Inflammatory macrophage treated with lipopolysaccharide for 1 hour (primary cell): ENCODE data around the gene KCTD7.
A peak's percentile ranks its signal among the peaks of the same experiment; 100 is the strongest.
"Not testable (repeated sequence)": the region's sequence is repeated elsewhere in the genome, so short reads cannot be mapped to it uniquely, and the experiment has no call there.

Experiments used
- DNase-seq, 2 donors: peaks; one replicate each; pipeline ENCODE4 v3.0.0-alpha.2; 2020 to 2022

Gene KCTD7

DNA sequence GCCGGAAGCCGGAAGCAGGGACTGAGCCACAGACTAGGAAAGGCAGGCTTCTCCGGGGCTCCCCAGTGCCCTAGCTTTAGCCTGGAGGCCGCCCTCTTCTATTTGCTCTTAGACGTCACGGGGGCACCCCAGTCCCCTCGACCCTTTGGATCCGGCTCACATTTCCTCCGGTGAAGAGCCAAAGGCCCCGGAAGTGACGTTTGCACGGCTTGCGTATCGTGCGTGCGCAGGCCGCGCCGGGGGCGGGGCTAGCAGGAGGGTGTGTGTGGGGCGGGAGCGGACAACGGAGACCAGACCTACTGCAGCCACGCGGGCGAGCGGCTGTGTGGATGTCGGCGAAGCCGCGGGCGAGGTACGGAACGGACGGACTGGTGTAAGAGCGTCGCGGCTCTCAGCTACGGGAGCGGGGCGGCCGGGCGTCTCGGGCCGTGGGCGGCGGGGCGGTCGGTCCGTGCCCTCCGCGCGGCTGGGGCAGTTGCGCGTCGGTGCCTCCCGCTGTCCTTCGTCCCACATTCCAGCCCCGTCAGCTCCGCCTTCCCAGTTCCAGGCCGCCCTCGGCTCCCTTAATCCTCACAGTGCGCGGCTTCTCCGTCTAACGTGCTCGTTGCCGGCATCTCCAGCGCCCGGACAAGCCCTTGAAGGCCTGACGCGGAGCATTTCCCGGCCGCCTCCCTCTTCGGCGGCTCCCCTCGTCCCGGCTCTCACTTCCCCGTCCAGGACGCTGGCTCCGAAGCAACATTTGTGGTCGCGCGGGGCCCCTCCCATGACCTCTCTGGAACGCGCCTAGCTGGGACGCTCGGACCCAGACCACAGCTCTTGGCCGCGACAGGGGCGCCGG, 25.8 kb downstream of the KCTD7 start:
- DNase-seq, result peak; percentile 99

DNA sequence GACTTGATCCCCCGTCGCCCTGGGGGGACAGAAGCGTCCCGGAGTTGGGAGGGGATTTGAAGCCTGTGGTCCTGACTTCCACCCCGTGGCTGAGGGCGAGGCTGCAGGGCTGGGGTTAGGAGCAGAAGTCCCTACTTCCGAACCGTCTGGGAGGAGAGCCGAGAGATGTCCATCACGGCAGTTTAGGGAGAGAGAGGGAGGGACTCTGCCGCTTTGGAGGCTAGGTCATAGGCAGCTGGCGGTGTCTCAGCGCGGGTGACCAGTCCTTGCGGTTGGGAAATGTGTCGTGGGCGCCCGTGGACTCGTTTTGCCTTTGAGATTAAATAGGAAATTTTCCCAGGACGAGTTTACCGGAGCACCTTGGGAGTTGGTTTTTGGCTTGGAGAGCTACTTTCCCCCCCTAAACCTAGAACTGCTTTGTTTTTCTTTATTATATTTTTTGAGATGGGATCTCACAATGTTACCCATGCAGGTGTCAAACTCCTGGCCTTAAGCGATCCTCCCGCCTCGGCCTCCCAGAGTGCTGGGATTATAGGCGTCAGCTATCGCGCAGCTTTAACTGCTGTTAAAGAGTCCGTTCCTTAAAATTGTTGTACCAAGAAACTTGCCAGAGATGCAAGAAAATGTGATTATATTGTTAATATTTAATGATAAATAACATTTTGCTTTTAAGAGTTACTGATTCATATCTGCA, 26.6 kb downstream of the KCTD7 start:
- peak; percentile 71 to 85 for DNase-seq

DNA sequence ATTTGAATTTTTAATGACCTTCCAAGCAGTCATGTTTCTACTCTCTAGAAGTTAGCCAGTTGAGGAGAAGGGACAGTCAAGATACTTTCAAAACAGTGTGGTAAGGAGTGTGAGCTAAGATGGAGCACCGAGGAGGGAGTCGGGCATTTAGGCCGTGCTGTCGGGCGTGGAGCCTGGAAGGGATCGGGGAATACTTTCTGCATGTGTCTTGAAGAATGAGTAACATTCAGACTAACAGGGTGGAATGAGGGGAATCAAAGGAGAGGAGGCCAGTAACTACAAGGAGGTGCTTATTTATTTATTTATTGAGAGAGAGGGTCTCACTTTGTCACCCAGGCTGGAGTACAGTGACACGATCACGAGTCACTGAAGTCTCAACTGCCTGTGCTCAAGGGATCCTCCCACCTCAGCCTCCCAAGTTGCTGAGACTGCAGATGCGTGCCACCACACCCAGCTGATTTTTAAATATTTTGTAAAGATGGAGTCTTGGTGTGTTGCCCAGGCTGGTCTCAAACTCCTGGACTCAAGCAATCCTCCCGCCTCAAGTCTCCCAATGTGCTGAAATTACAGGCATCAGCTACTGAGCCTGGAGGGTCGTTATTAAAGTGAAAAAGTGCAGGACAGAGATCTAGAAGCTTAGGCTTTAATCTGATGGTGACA, 27.3 kb downstream of the KCTD7 start:
- peak in 1 of 2 donors; percentile 48 for DNase-seq

DNA sequence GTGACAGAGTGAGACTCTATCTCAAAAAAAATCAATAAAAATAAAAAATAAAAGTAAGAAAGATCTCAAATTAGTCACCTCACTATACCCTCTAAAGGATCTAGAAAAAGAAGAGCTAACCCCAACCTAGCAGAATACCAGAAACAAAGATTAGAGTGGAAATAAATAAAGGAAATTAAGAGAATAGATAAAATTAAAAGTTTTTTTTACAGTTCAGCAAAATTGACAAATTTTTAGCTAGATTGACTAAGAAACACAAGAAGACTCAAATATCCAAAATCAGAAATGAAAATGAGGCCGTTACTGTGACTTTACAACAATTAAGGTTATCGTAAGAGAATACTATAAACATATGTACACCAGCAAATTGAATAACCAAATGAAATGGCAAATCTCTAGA, 29.1 kb downstream of the KCTD7 start:
- no peak for DNase-seq

DNA sequence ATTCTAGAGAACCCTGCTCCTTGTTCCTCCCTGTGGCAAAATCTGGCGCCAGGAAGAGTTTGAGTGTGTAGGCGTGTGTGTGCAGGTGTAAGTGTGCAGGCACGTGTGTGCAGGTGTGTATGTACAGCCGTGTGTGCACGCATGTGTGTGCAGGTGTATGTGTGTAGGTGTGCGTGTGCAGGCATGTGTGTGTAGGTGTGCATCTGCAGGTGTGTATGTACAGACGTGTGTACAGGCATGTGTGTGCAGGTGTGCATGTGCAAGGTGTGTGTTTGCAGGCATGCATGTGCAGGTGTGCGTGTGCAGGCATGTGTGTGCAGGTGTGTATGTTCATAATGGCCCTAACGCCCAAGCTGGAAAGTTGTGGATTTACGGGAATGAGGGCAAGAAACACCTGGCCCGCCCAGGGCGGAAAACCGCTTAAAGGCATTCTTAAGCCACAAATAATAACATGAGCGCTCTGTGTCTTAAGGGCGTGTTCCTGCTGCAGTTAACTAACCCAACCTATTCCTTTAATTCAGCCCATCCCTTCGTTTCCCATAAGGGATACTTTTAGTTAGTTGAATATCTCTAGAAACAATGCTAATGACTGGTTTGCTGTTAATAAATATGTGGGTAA, 34.1 kb downstream of the KCTD7 start:
- DNase-seq, result no peak

DNA sequence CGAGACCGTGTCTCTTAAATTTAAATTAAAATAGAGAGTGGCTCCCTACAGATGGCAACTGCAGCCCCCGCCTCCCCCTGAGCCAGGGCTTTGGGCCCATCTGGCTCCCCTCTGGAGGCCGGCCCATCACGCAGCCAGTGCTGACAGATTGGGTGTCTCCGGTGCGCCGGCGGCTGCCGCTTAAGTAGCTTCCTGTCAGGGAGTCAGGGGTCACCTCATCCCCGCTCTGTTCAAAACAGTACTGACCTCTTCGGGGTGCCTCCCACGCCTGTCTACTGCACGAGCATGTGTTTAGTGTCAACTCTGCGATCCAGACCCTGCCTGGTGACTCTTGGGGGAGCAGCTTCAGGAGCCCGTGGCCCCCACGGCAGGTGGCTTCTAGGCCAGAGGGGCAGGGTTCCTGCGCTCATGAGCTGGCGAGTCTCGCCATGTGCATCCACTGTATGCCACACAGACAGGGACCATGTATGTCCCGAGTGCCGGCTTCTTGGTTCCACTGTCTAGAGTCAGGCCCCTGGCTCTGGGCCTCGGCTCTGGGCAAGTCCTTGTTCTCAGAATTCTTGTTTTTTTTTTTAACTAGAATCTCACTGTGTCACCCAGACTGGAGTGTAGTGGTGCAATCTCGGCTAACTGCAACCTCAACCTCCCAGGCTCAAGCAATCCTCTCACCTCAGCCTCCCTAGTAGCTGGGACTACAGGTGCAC, 36.1 kb downstream of the KCTD7 start:
- no peak for DNase-seq

DNA sequence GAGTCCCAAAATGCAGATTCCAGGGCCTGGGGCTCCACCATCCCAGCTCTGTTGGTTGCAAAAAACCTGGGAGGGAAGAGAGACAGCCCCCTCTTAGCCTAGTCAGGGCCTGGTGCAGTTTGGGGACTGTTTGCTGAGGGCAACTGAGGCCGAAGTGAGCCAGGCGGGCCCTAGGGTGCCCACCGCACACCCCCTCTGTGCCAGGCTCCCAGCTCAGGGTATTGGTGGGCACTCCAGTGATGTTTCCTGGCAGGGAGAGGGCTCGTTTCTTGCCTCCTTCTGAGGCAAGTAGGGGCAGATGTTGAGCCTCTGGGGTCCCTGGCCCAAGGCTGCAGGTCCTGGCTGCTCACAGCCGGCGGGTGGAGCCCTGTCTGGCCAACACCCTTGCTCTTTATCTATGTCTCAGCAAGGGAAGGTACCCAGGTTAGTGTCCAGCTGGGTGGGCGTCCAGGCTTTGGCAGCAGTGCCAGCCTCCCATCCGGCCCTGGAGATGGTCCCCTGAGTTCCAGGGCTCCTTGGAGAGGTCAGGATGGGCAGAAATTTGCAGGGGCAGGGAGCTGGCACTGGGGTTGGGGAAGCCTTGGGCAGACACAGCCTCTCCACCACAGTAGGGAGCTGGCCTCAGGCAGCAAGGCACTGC, 37.8 kb downstream of the KCTD7 start:
- DNase-seq, result no peak

DNA sequence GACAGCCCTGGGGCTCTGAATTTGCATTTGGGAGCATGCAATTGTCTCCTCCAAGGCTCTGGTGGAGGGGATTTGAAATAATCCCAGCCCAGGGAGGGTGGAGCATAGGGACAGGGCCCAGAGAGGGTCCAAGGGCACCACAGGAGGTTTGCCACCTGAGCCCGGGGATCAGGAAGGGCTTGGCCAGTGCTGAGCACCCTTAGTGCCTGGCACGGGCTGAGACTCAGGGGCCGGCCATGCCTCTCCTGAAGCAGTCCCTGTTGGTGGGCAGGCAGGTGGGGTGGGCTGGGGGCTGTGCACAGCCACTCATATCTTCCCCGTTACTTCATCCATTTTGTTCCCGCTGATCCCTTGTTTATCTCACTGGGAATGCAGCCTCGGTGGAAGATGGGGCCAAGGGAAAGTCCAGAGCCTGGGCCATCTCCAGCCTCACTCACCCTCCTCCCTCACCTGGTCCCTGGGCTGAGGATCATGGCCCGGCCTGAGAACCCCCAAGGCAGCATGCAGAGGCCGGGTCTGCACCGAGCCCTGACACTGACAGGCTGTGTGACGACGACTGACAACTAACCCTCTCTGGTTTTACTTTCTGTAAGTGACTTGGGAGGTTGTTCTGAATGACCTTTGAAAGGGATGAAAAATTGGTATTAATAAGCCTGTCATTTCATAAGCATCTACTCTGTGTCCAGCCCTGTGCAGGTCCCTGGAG, 38.5 kb downstream of the KCTD7 start:
- no peak for DNase-seq

DNA sequence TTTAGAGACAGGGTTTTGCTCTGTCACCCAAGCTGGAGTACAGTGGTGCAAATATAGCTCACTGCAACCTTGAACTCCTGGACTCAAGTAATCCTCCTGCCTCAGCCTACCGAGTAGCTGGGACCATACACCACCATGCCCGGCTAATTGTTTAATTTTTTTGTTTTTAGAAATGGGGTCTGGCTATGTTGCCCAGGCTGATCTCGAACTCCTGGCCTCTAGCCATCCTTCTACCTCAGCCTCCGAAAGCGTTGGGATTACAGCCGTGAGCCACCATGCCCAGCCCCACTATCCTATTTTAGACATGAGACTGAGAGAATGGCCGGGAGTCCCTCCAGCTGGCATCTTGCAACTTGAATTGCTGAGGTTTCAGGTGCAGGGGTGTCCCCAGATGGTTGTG, 39.4 kb downstream of the KCTD7 start:
- DNase-seq, result no peak

DNA sequence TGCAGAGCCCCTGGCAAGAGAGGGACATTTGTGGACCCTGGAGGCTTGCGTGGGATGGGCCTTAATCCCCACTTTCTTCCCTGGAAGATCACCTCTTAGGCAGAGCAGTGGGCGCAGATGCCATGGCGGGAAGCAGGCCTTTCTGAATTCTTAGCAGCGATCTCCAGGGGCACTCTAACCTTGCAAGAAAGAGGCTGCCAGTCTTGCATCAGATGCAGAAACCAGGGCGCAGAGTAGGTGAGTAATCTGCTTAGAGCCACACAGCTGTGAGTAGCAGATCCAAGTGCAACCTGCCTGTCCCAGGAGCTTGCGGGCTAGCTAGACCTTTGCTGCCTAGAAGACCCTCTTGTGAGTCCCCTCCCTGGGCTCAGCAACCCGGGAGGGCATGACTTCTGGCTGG, 40.0 kb downstream of the KCTD7 start:
- no peak for DNase-seq

DNA sequence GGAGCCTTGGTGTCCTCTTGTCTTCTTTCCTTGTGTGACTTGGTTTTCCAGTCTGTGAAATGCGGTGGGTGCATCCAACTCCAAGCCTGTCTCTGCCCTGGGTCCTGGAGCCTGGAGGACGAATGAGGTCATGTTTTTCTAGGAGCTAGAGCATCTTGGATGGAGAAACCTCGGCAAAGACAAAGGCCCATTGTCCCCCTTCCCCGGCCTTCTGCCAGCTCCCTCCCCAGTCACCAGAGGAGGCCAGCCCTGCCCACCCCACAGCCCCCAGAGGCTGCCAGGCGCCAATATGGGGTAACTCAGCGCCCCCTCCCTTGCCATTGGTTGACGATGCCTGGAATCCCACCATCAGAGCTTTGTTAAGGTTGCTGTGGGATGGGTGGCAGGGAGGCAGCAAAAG, 40.4 kb downstream of the KCTD7 start:
- no peak for DNase-seq

DNA sequence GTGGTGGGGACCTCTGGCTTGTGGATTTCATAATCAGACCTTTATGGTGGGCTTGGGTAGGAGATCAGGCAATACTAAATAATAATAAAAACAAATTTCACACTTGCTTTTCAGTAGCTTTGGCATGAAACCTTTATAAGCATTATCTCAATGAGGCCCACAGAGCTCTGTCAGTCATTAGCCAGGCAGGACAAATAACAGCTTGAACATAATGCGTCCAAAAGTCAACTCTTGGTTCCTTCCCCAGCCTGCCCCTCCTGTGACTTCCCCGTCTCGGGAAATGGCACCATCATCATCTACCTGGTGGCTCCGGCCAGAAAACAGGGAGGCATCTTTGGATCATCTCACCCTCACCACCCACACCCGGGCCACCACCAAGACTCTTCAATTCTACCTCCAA, 40.8 kb downstream of the KCTD7 start:
- no peak for DNase-seq

DNA sequence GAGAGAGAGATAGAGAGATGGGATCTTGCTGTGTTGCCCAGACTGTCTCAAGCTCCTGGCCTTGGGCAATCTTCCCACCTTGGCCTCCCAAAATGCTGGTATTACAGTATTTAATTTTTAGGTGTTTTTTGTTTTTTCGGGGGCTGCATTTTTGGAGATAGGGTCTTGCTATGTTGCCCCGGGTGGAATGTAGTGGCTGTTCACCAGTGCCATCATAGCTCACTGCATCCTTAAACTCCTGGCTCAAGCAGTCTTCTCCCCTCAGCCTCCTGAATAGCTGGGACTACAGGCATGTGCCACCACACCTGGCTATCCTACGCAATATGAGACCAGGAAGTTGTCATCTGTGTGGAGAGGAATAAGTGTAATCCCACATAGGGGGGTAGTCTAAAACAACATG, 42.4 kb downstream of the KCTD7 start:
- no peak for DNase-seq

DNA sequence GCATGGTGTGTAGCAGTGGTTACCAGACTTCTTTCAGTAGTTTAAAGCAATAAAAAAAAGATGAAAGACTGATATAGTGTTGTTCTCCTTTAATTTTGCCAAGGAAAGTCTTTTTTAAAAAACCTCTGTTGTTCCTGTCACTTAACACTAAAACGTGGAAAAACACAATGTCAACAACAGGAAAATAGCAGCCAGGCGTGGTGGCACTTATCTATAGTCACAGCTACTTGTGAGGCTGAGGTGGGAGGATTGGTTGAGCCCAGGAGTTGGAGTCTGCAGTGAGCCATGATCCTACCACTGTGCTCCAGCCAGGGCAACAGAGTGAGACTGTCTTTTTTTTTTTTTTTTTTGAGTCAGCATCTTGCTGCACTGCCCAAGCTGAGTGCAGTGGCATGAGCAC, 42.8 kb downstream of the KCTD7 start:
- DNase-seq, result not testable (repeated sequence)

DNA sequence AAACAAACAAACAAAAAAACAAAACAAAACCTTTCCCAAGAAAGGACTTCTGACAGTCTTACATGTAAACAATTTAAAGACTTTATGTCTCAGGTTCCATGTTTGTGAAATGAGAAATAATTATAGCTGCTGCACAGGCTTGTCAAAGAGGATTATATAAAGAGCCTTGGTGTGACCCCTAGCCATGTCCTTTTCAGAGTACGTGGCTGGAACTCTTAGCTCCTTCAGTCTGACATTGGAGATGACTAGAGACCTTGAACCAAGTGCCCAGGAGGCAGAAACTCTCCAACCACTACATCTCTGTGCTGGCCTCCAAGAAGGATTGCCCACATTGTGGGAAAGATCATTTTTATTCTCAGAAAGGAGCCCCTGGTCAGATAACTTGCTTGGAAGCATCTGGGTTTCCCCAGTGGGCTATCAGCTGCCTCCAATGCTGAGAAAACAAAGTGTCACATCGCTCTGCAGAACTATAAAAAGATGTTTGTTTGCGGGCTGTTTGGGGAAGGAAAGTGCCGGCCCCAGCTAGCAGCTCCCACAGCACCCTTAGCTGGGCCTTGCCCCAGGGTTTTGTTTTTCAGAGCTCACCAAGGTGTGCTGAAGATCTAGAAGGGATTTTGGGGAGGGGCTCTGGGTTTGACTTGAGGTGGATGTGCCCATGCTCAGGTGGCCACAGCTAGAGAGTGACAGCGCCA, 43.9 kb downstream of the KCTD7 start:
- DNase-seq, result not testable (repeated sequence)

DNA sequence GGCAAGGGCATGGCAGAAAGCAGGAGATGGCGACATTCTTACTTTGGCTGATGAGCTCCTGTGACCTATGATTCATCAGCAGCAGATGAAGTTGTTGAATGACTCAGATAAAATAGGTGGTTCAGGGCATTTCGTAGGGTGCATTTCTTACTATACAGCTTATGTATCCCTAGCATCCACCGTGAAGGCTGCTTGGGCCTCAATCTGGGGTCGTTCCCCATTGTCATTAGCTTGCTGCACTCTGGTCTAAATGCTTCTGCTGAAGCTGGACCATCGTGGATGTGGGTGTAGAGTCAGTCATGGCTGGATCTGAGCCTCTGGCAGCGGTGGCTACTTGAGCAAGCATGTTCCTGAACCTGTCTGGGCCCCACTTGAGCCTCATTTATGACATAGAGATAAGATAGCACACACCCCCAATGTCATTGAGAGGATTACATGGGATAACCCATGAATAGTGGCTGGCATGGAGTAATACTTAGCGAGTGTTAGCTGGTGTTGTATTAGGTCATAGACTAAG, 44.5 kb downstream of the KCTD7 start:
- peak in 1 of 2 donors; percentile 65 for DNase-seq

DNA sequence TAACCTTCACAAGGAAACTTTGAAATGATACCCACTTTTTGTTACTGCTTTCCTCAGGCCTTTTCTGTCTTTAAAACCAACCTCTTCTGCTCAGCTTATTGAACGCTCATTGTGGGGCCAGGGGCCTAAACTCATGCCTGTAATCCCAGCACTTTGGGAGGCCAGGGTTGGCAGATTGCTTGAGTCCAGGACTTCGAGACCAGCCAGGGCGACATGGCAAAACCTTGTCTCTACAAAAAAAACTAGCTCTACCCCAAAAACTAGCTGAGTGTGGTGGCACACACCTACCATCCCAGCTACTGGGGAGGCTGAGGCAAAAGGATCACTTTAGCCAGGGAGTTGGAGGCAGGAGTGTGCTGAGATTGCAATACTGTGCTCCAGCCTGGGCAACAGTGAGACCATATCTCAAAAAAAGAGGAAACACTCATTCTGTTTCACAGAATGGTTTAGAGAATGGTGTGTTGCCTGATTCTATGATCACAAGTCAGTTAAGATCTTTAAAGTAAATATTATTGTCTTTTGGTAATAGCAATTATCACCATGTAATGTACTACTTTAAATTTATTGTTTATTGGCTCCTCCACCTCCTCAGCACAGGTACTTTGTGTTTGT, 51.1 kb downstream of the KCTD7 start:
- DNase-seq, result peak in 1 of 2 donors; percentile 30

DNA sequence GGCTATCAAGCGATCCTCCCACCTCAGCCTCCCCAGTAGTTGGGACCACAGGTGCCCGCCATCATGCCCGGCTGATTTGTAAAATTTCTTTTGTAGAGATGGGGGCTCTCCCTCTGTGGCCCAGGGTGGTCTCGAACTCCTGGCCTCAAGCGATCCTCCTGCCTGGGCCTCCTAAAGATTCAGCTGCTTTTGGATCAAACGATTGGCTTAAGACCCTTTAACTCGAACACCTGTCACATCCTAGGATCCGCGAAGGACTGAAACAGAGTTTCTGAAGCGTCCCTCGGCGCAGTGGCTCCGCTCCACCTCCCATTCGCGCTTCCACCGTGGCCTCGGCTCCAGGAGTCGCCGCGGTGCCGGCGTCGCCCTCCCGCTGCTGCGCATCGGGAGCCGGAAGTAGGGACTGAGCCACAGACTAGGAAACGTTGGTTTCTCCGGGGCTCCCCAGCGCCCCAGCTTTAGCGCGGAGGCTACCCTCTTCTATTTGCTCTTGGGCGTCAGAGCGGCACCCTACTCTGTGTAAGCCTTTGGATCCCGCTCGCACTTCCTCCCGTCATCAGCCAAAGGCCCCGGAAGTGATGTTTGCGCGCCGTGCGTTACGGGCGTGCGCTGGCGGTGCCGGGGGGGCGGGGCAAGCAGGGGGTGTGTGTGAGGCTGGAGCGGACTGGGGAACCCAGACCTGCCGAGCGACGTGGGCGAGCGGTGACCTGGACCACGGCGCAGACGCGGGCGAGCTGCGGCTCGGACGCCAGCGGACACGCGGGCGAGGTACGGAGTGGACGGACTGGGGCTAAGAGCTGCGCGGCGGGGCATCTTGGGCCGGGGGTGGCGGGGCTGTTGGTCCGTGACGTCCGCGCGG, 53.0 kb downstream of the KCTD7 start:
- DNase-seq, result peak; percentile 97 to 98
